OCI-LY7 (cell line): Measurements from ENCODE around the gene TAF6L. TPM values are rescaled to one million over a fixed set of nuclear protein-coding genes. Genes with fewer than 3 reads are reported as not detected.
A peak's percentile ranks its signal among the peaks of the same experiment; 100 is the strongest.

ENCODE experiments used
- BruUV-seq: library from RNA; stranded (reverse); fragments of 400-500 nt; replicated peaks from 2 replicates; lab custom pipeline; 2021; lab: Mats Ljungman, UMichigan
- CTCF ChIA-PET: fragments of 300-600 bp; sonication (Branson Sonifier 250); formaldehyde crosslinking; loops from one replicate; lab custom pipeline; 2022; ENCODE audit warnings: antibody characterized with exemption; ENCODE audit not compliant: unreplicated experiment; lab: Charles Lee
- POLR2A ChIA-PET: fragments of 300-600 bp; sonication (Branson Sonifier 250); formaldehyde crosslinking; loops from one replicate; lab custom pipeline; 2022; ENCODE audit warnings: antibody characterized with exemption; lab: Charles Lee
- DNase-seq: peaks from one replicate; pipeline ENCODE4 v3.0.0-alpha.2; 2015; ENCODE audit warnings: low spot score
- H2AFZ ChIP-seq: fragments of 200-600 bp; sonication (generic), shearing (Covaris generic); 2 replicates; pipeline ENCODE4 v1.6.1; 2014; ENCODE audit warnings: mild to moderate bottlenecking, antibody characterized with exemption, low read length, moderate library complexity
- H3K27ac ChIP-seq: fragments of 200-600 bp; sonication (generic); 2 replicates; pipeline ENCODE4 v1.5.1; 2014; ENCODE audit warnings: mixed run types, low read depth, mild to moderate bottlenecking, moderate library complexity, low read length, inconsistent platforms; ENCODE audit not compliant: poor library complexity, severe bottlenecking
- H3K36me3 ChIP-seq: fragments of 200-600 bp; sonication (generic); 2 replicates; pipeline ENCODE4 v1.6.1; 2014; ENCODE audit warnings: mild to moderate bottlenecking, antibody characterized with exemption, low read length, moderate library complexity, mixed read lengths; ENCODE audit not compliant: insufficient read depth
- H3K4me1 ChIP-seq: fragments of 200-600 bp; sonication (generic); 2 replicates; pipeline ENCODE4 v1.5.1; 2014; ENCODE audit warnings: mild to moderate bottlenecking, low read length; ENCODE audit not compliant: insufficient read depth, poor library complexity, severe bottlenecking
- H3K4me2 ChIP-seq: fragments of 200-600 bp; sonication (generic); 2 replicates; pipeline ENCODE4 v1.6.1; 2014; ENCODE audit warnings: mild to moderate bottlenecking, low read length
- H3K4me3 ChIP-seq: fragments of 200-600 bp; sonication (generic); 2 replicates; pipeline ENCODE4 v1.5.1; 2014; ENCODE audit warnings: mild to moderate bottlenecking, low read depth, low read length; ENCODE audit not compliant: poor library complexity, severe bottlenecking
- H3K79me2 ChIP-seq: fragments of 200-600 bp; sonication (generic); 2 replicates; pipeline ENCODE4 v1.6.1; 2016; ENCODE audit warnings: low read depth, mild to moderate bottlenecking, low read length, moderate library complexity, mixed read lengths; ENCODE audit not compliant: insufficient read depth
- H3K9me2 ChIP-seq: fragments of 200-600 bp; sonication (generic); 2 replicates; pipeline ENCODE4 v1.6.1; 2016; ENCODE audit warnings: mild to moderate bottlenecking, low read length, mixed read lengths; ENCODE audit not compliant: insufficient read depth
- H3K9me3 ChIP-seq: fragments of 200-600 bp; sonication (generic); 2 replicates; pipeline ENCODE4 v1.6.1; 2014; ENCODE audit warnings: mild to moderate bottlenecking, mixed run types, low read length, mixed read lengths
- H4K20me1 ChIP-seq: fragments of 200-600 bp; sonication (generic); 2 replicates; pipeline ENCODE4 v1.6.1; 2014; ENCODE audit warnings: mild to moderate bottlenecking, antibody characterized with exemption, low read length, moderate library complexity, mixed read lengths; ENCODE audit not compliant: insufficient read depth
- CTCF ChIP-seq: fragments of 200-600 bp; sonication (generic); conservative IDR thresholded peaks from 2 replicates; pipeline ENCODE4 v1.5.1; 2014; ENCODE audit warnings: mild to moderate bottlenecking, antibody characterized with exemption, low read length, moderate library complexity, mixed read lengths
- EZH2phosphoT487 ChIP-seq: fragments of 200-600 bp; sonication (generic); IDR thresholded peaks from 2 replicates; pipeline ENCODE4 v1.6.1; 2018; ENCODE audit warnings: low read depth, borderline replicate concordance, mild to moderate bottlenecking, mixed run types, antibody characterized with exemption, low read length, moderate library complexity, mixed read lengths
- intact Hi-C: fragments of 100-400 bp; cut with micrococcal nuclease; formaldehyde crosslinking; loops from one replicate; pipeline ENCODE4 v1.10.0; 2022; ENCODE audit not compliant: unreplicated experiment
- total RNA-seq, 2 experiments: library from RNA; depleted of rRNA in 1 of 2; stranded (reverse); fragments of >200 nt in 1 of 2; shearing (Covaris generic) in 1 of 2; gene quantifications; 2 replicates each; pipeline ENCODE4 v1.2.3, GENCODE V29; 2014 to 2022

TAF6L gene
- total RNA-seq, 2 experiments from 2014 or later: 26.1 to 29.9 TPM

GRCh38 chr11:62806611-62807121, 35.5 kb downstream of the TAF6L start:
- no TSS peak for BruUV-seq
- intact Hi-C loops: no loop called here
- Histone ChIP-seq H3K4me1 (peaks cover 31% of the 10 kb centered on the region), H3K4me2 (peak overlapping the region; percentile 92), H3K36me3 (peaks cover 20% of the 10 kb centered on the region), H3K4me3 (peak overlapping the region; percentile 89), H2AFZ (peak overlapping the region; percentile 70; the same call in 1 of the 2 replicates), H3K27ac (peak overlapping the region; percentile 77), H3K9me2 (no peaks in the 10 kb centered on the region), H3K79me2 (peaks cover 23% of the 10 kb centered on the region), H4K20me1 (peaks cover 8% of the 10 kb centered on the region; the same call in 1 of the 2 replicates), H3K9me3 (no peaks in the 10 kb centered on the region)
- TF ChIP-seq EZH2phosphoT487 (no peak), CTCF (no peak)
- ChIA-PET CTCF (interaction anchor here (0.9 to 1.0 kb wide), 2 partner anchors 10 to 38 kb away, joined by 3 to 4 read pairs; no protein-coding TSS in a partner anchor), POLR2A (interaction anchor here (0.5 to 1.9 kb wide), 16 partner anchors 10 to 215 kb away, joined by 3 to 11 read pairs (median 4); partner anchors contain the start of genes C11orf98, CSKMT, TAF6L and TUT1)
- peak; percentile 41 for DNase-seq

- POLR2A ChIA-PET: interaction anchor here (1.2 kb wide), 1 partner anchor 17 kb away, joined by 3 read pairs; no protein-coding TSS in a partner anchor
- CTCF ChIA-PET: no interaction called here
- Histone ChIP-seq H3K4me3 (no peak overlapping the region), H3K4me1 (peaks cover 24% of the 10 kb centered on the region), H2AFZ (no peak overlapping the region), H3K9me3 (no peaks in the 10 kb centered on the region), H3K9me2 (no peaks in the 10 kb centered on the region), H3K27ac (no peak overlapping the region), H3K4me2 (no peak overlapping the region), H3K36me3 (no peaks in the 10 kb centered on the region; the same call in 1 of the 2 replicates), H3K79me2 (0 out of 2 replicates have a peak, but pooled peaks cover 3% of the 10 kb centered on the region), H4K20me1 (no peaks in the 10 kb centered on the region)
- BruUV-seq: no TSS peak
- TF ChIP-seq CTCF: no peak
- TF ChIP-seq EZH2phosphoT487: no peak
- intact Hi-C loops: no loop called here
- no peak for DNase-seq
Measured at GRCh38 chr11:62810748-62811147, 39.6 kb downstream of the TAF6L start.

- no TSS peak for BruUV-seq
- H3K9me3 ChIP-seq: no peaks in the 10 kb centered on the region
- no peak overlapping the region for H2AFZ ChIP-seq
- no peaks in the 10 kb centered on the region for H4K20me1 ChIP-seq
- H3K27ac ChIP-seq: no peak overlapping the region
- no peak for DNase-seq
- H3K36me3 ChIP-seq: peaks cover 7% of the 10 kb centered on the region; the same call in 1 of the 2 replicates
- intact Hi-C loops: no loop called here
- no peaks in the 10 kb centered on the region for H3K79me2 ChIP-seq
- ChIA-PET CTCF (no interaction called here), POLR2A (interaction anchor here (1.2 kb wide), 1 partner anchor 16 kb away, joined by 3 read pairs; no protein-coding TSS in a partner anchor)
- H3K9me2 ChIP-seq: no peaks in the 10 kb centered on the region
- H3K4me3 ChIP-seq: no peak overlapping the region
- TF ChIP-seq EZH2phosphoT487: no peak
- no peak for TF ChIP-seq CTCF
- no peak overlapping the region for H3K4me2 ChIP-seq
- peaks cover 16% of the 10 kb centered on the region for H3K4me1 ChIP-seq
Measured at GRCh38 chr11:62811659-62812058, 40.5 kb downstream of the TAF6L start.
